Fibroblast of lung (primary cell): Measurements from ENCODE around the gene CMIP. TPM values are rescaled to one million over a fixed set of nuclear protein-coding genes. Genes with fewer than 3 reads are reported as not detected.

Source experiments
- DNase-seq, 2 donors: peaks; one replicate each; pipeline versions ENCODE4 v3.0.0 to v3.0.0-alpha.2; 2010; ENCODE audit warnings: low read depth in 2 of 2
- H2AFZ ChIP-seq: 2 replicates; pipeline ENCODE4 v1.5.1; 2012; ENCODE audit warnings: low read length, control low read depth, inconsistent platforms
- H3K27ac ChIP-seq: 2 replicates; pipeline ENCODE4 v1.5.1; 2011; ENCODE audit warnings: low read length, control low read depth; ENCODE audit not compliant: insufficient read depth
- H3K27me3 ChIP-seq: 2 replicates; pipeline ENCODE4 v1.5.1; 2011; ENCODE audit warnings: mild to moderate bottlenecking, low read length; ENCODE audit not compliant: control insufficient read depth, insufficient read depth
- H3K36me3 ChIP-seq: 2 replicates; pipeline ENCODE4 v1.5.1; 2011; ENCODE audit warnings: low read length; ENCODE audit not compliant: control insufficient read depth, insufficient read depth
- H3K4me1 ChIP-seq: 2 replicates; pipeline ENCODE4 v1.5.1; 2011; ENCODE audit warnings: low read length; ENCODE audit not compliant: control insufficient read depth, insufficient read depth; ENCODE audit errors: extremely low read depth
- H3K4me2 ChIP-seq: 2 replicates; pipeline ENCODE4 v1.5.1; 2011; ENCODE audit warnings: low read length, control low read depth; ENCODE audit not compliant: insufficient read depth; ENCODE audit errors: extremely low read depth
- H3K4me3 ChIP-seq, 4 experiments: fragments of 200-600 bp in 1 of 4; sonication (generic) in 1 of 4; replicated peaks in 1 of 4; 2 replicates each; pipeline ENCODE4 v1.5.1; 2011 to 2016; ENCODE audit warnings: low read length in 4 of 4, low read depth in 3 of 4, mild to moderate bottlenecking in 3 of 4, control low read depth in 2 of 4, inconsistent platforms in 1 of 4, mixed read lengths in 1 of 4; ENCODE audit not compliant: insufficient read depth in 1 of 4; ENCODE audit errors: control extremely low read depth in 1 of 4
- H3K79me2 ChIP-seq: 2 replicates; pipeline ENCODE4 v1.5.1; 2012; ENCODE audit warnings: mild to moderate bottlenecking, low read length, inconsistent platforms; ENCODE audit not compliant: control insufficient read depth, insufficient read depth
- H3K9ac ChIP-seq: 2 replicates; pipeline ENCODE4 v1.5.1; 2011; ENCODE audit warnings: mild to moderate bottlenecking, low read length, control low read depth; ENCODE audit not compliant: insufficient read depth
- H3K9me3 ChIP-seq: 2 replicates; pipeline ENCODE4 v1.5.1; 2012; ENCODE audit warnings: low read depth, low read length; ENCODE audit not compliant: control insufficient read depth, insufficient read depth
- H4K20me1 ChIP-seq: 2 replicates; pipeline ENCODE4 v1.5.1; 2011; ENCODE audit warnings: low read length; ENCODE audit not compliant: control insufficient read depth, insufficient read depth; ENCODE audit errors: extremely low read depth
- EZH2 ChIP-seq: IDR thresholded peaks from 2 replicates; pipeline ENCODE4 v1.5.1; 2012; ENCODE audit warnings: low read length, control low read depth, mild to moderate bottlenecking; ENCODE audit errors: missing control alignments
- polyA plus RNA-seq, 2 donors: library from polyadenylated mRNA; depleted of rRNA in 1 of 2; stranded (reverse) in 1 of 2; unstranded in 1 of 2; fragments of >200 nt; gene quantifications; 2 replicates each; pipeline ENCODE4 v1.2.1, GENCODE V29; 2011 to 2012; ENCODE audit warnings: missing spikeins in 1 of 2
- total RNA-seq: library from RNA; depleted of rRNA; stranded (reverse); fragments of >200 nt; gene quantifications from 2 replicates; pipeline ENCODE4 v1.2.1, GENCODE V29; 2014
- TF ChIP-seq, protein P1 (sequence below), 2 donors: IDR thresholded peaks in 1 of 2; conservative IDR thresholded peaks in 1 of 2; 1 replicate in 1 of 2; 2 replicates in 1 of 2; pipeline ENCODE4 v1.5.1; 2011 to 2012; ENCODE audit warnings: low read length in 2 of 2, control low read depth in 1 of 2, inconsistent platforms in 1 of 2, low read depth in 1 of 2, mild to moderate bottlenecking in 1 of 2

Gene CMIP
- total and polyA plus RNA-seq, 2 donors (not counting 1 experiment from before 2014, with no cell fraction given), result 1.9 to 5.1 TPM

DNA sequence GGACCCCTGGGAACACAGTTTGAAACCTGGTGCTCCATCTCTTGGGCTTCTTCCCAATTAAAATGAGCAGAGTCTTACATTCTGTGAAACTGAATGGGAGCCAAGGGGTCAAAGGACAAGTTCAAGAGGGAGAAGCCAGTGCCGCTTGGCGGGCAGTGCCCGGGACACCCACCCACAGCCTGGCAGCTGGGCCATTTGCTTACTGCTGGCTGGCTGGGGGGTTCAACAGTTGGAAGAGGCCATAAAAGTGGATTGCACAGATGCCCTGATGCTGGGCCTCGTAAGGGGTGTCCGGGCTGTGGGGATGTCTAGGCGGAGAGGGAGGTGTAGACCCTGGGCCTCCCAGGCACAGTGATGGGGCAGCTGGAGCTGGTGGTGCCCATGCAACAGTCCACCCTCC, 52.1 kb downstream of the CMIP start:
- DNase-seq, result no peak
- Histone ChIP-seq H3K27ac (no peak overlapping the region), H2AFZ (no peak overlapping the region), H4K20me1 (no peaks in the 10 kb centered on the region), H3K27me3 (no peaks in the 10 kb centered on the region), H3K4me3 (no peak overlapping the region), H3K9me3 (no peaks in the 10 kb centered on the region), H3K9ac (no peak overlapping the region), H3K36me3 (no peaks in the 10 kb centered on the region), H3K79me2 (no peaks in the 10 kb centered on the region), H3K4me2 (no peak overlapping the region), H3K4me1 (peaks cover 10% of the 10 kb centered on the region)
- TF ChIP-seq, protein P1, sequence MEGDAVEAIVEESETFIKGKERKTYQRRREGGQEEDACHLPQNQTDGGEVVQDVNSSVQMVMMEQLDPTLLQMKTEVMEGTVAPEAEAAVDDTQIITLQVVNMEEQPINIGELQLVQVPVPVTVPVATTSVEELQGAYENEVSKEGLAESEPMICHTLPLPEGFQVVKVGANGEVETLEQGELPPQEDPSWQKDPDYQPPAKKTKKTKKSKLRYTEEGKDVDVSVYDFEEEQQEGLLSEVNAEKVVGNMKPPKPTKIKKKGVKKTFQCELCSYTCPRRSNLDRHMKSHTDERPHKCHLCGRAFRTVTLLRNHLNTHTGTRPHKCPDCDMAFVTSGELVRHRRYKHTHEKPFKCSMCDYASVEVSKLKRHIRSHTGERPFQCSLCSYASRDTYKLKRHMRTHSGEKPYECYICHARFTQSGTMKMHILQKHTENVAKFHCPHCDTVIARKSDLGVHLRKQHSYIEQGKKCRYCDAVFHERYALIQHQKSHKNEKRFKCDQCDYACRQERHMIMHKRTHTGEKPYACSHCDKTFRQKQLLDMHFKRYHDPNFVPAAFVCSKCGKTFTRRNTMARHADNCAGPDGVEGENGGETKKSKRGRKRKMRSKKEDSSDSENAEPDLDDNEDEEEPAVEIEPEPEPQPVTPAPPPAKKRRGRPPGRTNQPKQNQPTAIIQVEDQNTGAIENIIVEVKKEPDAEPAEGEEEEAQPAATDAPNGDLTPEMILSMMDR (conservative IDR thresholded peaks at IDR 0.05 in 1 of 2, IDR thresholded peaks at IDR 0.05 in 1 of 2; ENCODE audit: low read depth in 1 of 2, low read length in 2 of 2), result no peak
- no peak for TF ChIP-seq EZH2

DNA sequence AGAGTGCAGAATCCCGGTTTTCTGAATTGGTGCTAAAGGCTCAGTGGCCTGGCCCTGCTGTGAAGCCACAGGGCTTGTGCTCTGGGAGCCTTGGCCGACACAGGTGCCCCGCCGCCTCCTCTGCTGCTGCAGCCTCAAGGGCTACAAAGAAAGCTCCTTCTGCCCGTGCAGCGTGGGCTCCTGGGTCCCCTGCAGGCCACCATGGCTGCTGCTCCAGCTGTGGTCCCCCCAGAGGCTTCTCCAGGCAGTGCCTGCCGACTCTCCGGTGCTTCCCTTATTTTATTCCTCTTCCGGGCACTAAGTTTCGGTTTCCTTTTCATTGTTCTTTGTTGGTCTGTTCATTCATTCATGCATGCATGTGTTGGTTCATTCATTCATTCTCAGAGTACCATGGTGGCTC, 53.1 kb downstream of the CMIP start:
- DNase-seq, result no peak
- no peaks in the 10 kb centered on the region for H3K79me2 ChIP-seq
- peaks cover 10% of the 10 kb centered on the region for H3K4me1 ChIP-seq
- H3K36me3 ChIP-seq, result no peaks in the 10 kb centered on the region
- H3K27me3 ChIP-seq, result no peaks in the 10 kb centered on the region
- H3K4me2 ChIP-seq, result no peak overlapping the region
- H4K20me1 ChIP-seq, result no peaks in the 10 kb centered on the region
- H3K4me3 ChIP-seq, result no peak overlapping the region
- H2AFZ ChIP-seq, result no peak overlapping the region
- no peak overlapping the region for H3K27ac ChIP-seq
- no peak overlapping the region for H3K9ac ChIP-seq
- TF ChIP-seq, protein P1 (conservative IDR thresholded peaks at IDR 0.05 in 1 of 2, IDR thresholded peaks at IDR 0.05 in 1 of 2; ENCODE audit: low read depth in 1 of 2, low read length in 2 of 2), result no peak
- TF ChIP-seq EZH2, result no peak
- no peaks in the 10 kb centered on the region for H3K9me3 ChIP-seq

DNA sequence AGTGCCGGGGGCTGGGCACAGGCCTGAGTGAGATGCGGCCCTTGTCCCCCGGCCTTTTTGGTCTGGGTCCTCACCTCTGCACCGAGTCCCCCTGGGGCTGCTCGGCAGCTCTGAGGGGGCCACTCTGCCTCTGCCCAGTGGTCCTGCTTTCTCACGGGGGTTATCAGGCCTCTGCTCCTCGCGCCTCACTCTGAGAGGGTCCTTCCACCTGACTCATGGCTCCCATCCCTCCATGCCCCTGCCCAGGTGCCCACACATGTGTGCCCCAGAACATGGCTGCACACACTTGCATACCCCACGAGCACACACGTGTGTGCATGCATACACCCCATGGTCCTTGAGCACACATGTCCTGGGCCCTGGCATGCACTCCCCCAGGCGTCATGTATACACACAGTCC, 53.7 kb downstream of the CMIP start:
- Histone ChIP-seq H3K4me1 (peaks cover 9% of the 10 kb centered on the region), H3K79me2 (no peaks in the 10 kb centered on the region), H3K4me3 (no peak overlapping the region), H3K36me3 (no peaks in the 10 kb centered on the region), H3K27me3 (no peaks in the 10 kb centered on the region), H3K27ac (no peak overlapping the region), H4K20me1 (no peaks in the 10 kb centered on the region), H2AFZ (no peak overlapping the region), H3K4me2 (no peak overlapping the region), H3K9ac (no peak overlapping the region), H3K9me3 (no peaks in the 10 kb centered on the region)
- DNase-seq, result no peak
- TF ChIP-seq, protein P1 (conservative IDR thresholded peaks at IDR 0.05 in 1 of 2, IDR thresholded peaks at IDR 0.05 in 1 of 2; ENCODE audit: low read depth in 1 of 2, low read length in 2 of 2), result no peak
- no peak for TF ChIP-seq EZH2
